HG02759 (cell line): ENCODE data around the gene AGFG2.

Experiments
- ATAC-seq: cut with Tn5 transposase; IDR thresholded peaks from one replicate; pipeline ENCODE4 v1.9.1; 2021; ENCODE audit warnings: mild to moderate bottlenecking, moderate library complexity; ENCODE audit not compliant: unreplicated experiment

The AGFG2 gene

GRCh38 chr7:100604976-100605911 lies 66.2 kb downstream of the AGFG2 start:
- no peak for ATAC-seq

- ATAC-seq, result no peak
These were observed 67.3 kb downstream of the AGFG2 start for GRCh38 chr7:100606313-100606712.

- ATAC-seq, result no peak
These were observed 68.1 kb downstream of the AGFG2 start for GRCh38 chr7:100607111-100607510.

- no peak for ATAC-seq
These were observed 71.0 kb downstream of the AGFG2 start for GRCh38 chr7:100609958-100610357.

GRCh38 chr7:100611983-100612729 lies 73.2 kb downstream of the AGFG2 start, which contains the start of gene MOSPD3:
Gene MOSPD3, plus strand, starts transcription at chr7:100612540. Its CDS starts 252 bp downstream, at chr7:100612792.
- ATAC-seq, result peak; percentile 91

GRCh38 chr7:100612730-100613390 lies 73.9 kb downstream of the AGFG2 start:
- peak; percentile 8 for ATAC-seq

GRCh38 chr7:100613412-100614175 lies 74.6 kb downstream of the AGFG2 start:
- ATAC-seq, result no peak

- ATAC-seq, result no peak
These were observed 75.4 kb downstream of the AGFG2 start for GRCh38 chr7:100614308-100614861.
